Lung (tissue), 12 donors: ENCODE measurements around the gene MTRFR. TPM values are rescaled to one million over a fixed set of nuclear protein-coding genes. Genes with fewer than 3 reads are reported as not detected.
"Not testable (repeated sequence)": the region's sequence is repeated elsewhere in the genome, so short reads cannot be mapped to it uniquely, and the experiment has no call there.

Source experiments
- ATAC-seq: fragments of 200-7000 bp; cut with Tn5 transposase; one replicate; pipeline ENCODE4 v1.9.1; 2020; ENCODE audit warnings: moderate number of reproducible peaks; ENCODE audit not compliant: insufficient read depth, low FRiP score
- DNase-seq, 3 donors: peaks; one replicate each; pipeline ENCODE4 v3.0.0-alpha.2; 2013 to 2017
- H3K27ac ChIP-seq, 2 donors: one replicate each; pipeline ENCODE4 v1.5.1; 2013; ENCODE audit warnings: mild to moderate bottlenecking in 2 of 2, moderate library complexity in 2 of 2, control low read depth in 1 of 2, inconsistent platforms in 1 of 2, low read depth in 1 of 2, low read length in 1 of 2
- H3K27me3 ChIP-seq, 3 donors: one replicate each; pipeline ENCODE4 v1.5.1; 2013; ENCODE audit warnings: low read length in 2 of 3; ENCODE audit not compliant: control insufficient read depth in 3 of 3, insufficient read depth in 3 of 3
- H3K36me3 ChIP-seq, 4 donors: one replicate each; pipeline ENCODE4 v1.5.1; 2013; ENCODE audit warnings: low read length in 4 of 4, mild to moderate bottlenecking in 1 of 4, moderate library complexity in 1 of 4; ENCODE audit not compliant: control insufficient read depth in 4 of 4, insufficient read depth in 4 of 4
- H3K4me1 ChIP-seq, 5 donors: one replicate each; pipeline ENCODE4 v1.5.1; 2013; ENCODE audit warnings: low read length in 5 of 5, mild to moderate bottlenecking in 2 of 5, moderate library complexity in 1 of 5; ENCODE audit not compliant: control insufficient read depth in 5 of 5, insufficient read depth in 5 of 5
- H3K4me3 ChIP-seq: one replicate; pipeline ENCODE4 v1.5.1; 2013; ENCODE audit warnings: mild to moderate bottlenecking, control low read depth, moderate library complexity
- H3K9ac ChIP-seq, 2 donors: one replicate each; pipeline ENCODE4 v1.5.1; 2013; ENCODE audit warnings: low read length in 2 of 2, control low read depth in 1 of 2; ENCODE audit not compliant: insufficient read depth in 1 of 2
- H3K9me3 ChIP-seq, 4 donors: one replicate each; pipeline ENCODE4 v1.5.1; 2013; ENCODE audit warnings: low read length in 3 of 4, mild to moderate bottlenecking in 1 of 4, moderate library complexity in 1 of 4; ENCODE audit not compliant: control insufficient read depth in 4 of 4, insufficient read depth in 3 of 4
- CTCF ChIP-seq: IDR thresholded peaks from 2 replicates; pipeline ENCODE4 v1.5.1; 2012; ENCODE audit warnings: mild to moderate bottlenecking; ENCODE audit errors: control extremely low read depth, extremely low read depth
- WGBS, 2 donors: extraction: QIAGEN DNeasy Blood & Tissue Kit; methylation state at CpG; one replicate each; pipeline ENCODE4 v1.1.7; 2013; 5-methylcytosine and 5-hydroxymethylcytosine counted together
- polyA plus RNA-seq, 2 donors: library from polyadenylated mRNA; stranded (reverse); fragments of 200-250 nt; gene quantifications; one replicate each; pipeline ENCODE4 v1.2.1, GENCODE V29; 2013
- total RNA-seq, 2 donors: library from RNA; depleted of rRNA in 1 of 2; stranded (reverse); fragments of >200 nt in 1 of 2; gene quantifications; one replicate each; pipeline ENCODE4 v1.2.1, GENCODE V29; 2014 to 2021
- donor health status: control.
- donor health status: control.
- donor health status: Bipolar disorder and iron deficiency.
- donor health status: healthy.
- donor health status: DM: yes; HTN: yes; CAD: no.

MTRFR gene
- total and polyA plus RNA-seq, 4 donors, result 8.8 to 21.6 (median 16.3) TPM

- Histone ChIP-seq H3K27ac (peak overlapping the region in 1 of 2 donors; percentile 87), H3K9ac (no peak overlapping the region), H3K27me3 (no peaks in the 10 kb centered on the region), H3K4me1 (peaks cover 0 to 5% (median 2%) of the 10 kb centered on the region in 5 donors), H3K4me3 (no peak overlapping the region), H3K36me3 (peaks cover 5 to 21% (median 19%) of the 10 kb centered on the region in 4 donors), H3K9me3 (peaks cover 0 to 3% (median 0%) of the 10 kb centered on the region in 4 donors)
- DNase-seq (no peak), ATAC-seq (peak; percentile 63)
- no peak for TF ChIP-seq CTCF
- 57 to 58% methylated on average over 13 of the region's 13 CpGs for WGBS, 2 donors
Observed at GRCh38 chr12:123250471-123251383, 17.5 kb downstream of the MTRFR start.

DNA sequence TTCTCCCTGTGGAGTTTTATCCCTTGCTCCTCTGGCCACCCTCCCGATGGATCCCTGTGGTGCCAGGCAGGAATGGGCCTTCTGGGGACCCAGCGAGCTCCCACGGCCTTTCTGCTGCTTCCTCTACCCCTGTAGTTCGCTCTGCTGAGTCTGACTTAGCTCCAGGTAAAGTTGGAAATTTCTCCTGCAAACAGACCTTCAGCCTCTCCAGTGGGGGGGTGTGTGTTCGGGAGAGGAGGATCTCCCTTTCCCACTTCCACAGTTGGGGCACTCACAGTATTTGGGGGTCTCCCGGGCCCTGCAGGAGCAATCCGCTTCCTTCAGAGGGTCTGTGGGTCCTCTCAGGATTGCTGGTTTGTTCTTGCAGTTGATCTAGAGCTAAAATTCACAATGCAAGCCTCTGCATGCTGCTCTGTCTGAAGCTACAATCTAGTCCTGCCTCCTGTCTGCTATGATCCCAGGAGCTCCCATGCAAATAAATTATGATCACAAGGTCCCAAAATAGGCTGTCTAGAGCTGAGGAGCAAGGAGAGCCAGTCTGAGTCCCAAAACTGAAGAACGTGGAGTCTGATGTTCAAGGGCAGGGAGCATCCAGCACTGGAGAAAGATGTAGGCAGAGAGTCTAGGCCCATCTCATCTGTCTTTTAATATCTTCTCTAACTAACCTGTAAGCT, 18.3 kb downstream of the MTRFR start:
- TF ChIP-seq CTCF, result no peak
- Histone ChIP-seq H3K27me3 (no peaks in the 10 kb centered on the region), H3K9ac (no peak overlapping the region), H3K4me3 (no peak overlapping the region), H3K36me3 (peaks cover 5 to 27% (median 20%) of the 10 kb centered on the region in 4 donors), H3K27ac (peak overlapping the region in 1 of 2 donors; percentile 87), H3K9me3 (peaks cover 0 to 3% (median 0%) of the 10 kb centered on the region in 4 donors), H3K4me1 (peaks cover 0 to 5% (median 2%) of the 10 kb centered on the region in 5 donors)
- ATAC-seq (no peak), DNase-seq (no peak)
- 92 to 93% methylated on average over 8 of the region's 8 CpGs for WGBS, 2 donors

GRCh38 chr12:123252365-123252764, 19.1 kb downstream of the MTRFR start:
- H3K9me3 ChIP-seq, H3K27ac ChIP-seq, H3K9ac ChIP-seq, H3K4me3 ChIP-seq, H3K27me3 ChIP-seq, H3K4me1 ChIP-seq, ATAC-seq: not testable (repeated sequence)
- peaks cover 5 to 31% (median 20%) of the 10 kb centered on the region in 4 donors for H3K36me3 ChIP-seq
- DNase-seq, result peak in 1 of 3 donors; percentile 54
- WGBS, 2 donors, result 73 to 77% methylated on average over 9 of the region's 9 CpGs
